ENCODE measurements around the gene IQGAP2.
"Not testable (repeated sequence)": the region's sequence is repeated elsewhere in the genome, so short reads cannot be mapped to it uniquely, and the experiment has no call there.

Gene IQGAP2, protein sequence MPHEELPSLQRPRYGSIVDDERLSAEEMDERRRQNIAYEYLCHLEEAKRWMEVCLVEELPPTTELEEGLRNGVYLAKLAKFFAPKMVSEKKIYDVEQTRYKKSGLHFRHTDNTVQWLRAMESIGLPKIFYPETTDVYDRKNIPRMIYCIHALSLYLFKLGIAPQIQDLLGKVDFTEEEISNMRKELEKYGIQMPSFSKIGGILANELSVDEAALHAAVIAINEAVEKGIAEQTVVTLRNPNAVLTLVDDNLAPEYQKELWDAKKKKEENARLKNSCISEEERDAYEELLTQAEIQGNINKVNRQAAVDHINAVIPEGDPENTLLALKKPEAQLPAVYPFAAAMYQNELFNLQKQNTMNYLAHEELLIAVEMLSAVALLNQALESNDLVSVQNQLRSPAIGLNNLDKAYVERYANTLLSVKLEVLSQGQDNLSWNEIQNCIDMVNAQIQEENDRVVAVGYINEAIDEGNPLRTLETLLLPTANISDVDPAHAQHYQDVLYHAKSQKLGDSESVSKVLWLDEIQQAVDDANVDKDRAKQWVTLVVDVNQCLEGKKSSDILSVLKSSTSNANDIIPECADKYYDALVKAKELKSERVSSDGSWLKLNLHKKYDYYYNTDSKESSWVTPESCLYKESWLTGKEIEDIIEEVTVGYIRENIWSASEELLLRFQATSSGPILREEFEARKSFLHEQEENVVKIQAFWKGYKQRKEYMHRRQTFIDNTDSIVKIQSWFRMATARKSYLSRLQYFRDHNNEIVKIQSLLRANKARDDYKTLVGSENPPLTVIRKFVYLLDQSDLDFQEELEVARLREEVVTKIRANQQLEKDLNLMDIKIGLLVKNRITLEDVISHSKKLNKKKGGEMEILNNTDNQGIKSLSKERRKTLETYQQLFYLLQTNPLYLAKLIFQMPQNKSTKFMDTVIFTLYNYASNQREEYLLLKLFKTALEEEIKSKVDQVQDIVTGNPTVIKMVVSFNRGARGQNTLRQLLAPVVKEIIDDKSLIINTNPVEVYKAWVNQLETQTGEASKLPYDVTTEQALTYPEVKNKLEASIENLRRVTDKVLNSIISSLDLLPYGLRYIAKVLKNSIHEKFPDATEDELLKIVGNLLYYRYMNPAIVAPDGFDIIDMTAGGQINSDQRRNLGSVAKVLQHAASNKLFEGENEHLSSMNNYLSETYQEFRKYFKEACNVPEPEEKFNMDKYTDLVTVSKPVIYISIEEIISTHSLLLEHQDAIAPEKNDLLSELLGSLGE (N-terminal part only)

DNA sequence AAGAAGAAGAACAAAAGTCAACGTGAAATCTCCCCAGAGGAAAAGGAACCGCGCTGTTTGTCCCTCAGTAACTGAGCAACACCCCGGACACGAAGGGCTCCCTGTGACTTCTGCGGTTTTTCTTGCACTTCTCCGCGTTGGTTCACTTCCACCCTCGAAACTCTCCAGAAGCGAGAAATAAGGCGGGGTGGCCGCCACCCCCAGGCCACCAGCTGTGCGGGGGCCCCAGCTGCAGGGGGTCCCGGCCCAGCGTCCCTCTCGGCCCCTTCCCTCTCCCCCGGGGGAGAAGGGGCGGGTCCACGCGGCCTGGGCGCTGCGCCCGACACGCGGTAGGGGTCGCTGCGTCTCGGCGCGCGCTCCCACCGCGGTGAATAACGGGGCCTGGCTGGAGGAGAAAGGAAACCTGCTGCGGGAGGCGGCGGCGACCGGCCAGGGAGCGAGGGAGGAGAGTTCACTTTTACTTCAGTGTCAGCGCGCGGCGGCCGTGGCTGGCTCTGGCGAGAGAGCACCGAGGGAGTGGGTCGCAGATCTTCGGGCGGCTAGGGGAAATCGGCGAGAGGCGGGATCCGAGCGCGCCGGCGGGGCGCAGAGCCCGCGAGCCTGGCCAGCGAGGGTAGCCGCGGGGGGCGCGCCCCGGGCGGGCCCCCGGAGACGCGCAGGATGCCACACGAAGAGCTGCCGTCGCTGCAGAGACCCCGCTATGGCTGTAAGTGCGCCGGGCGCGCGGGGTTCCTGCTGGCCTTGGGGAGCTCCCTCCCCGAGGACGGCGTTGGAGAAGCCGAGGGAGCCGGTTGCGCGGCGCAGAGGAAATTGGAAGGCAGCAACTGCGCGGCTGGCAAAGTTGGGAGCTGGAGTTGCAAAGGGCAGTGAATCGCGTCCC is at the start of gene IQGAP2:
IQGAP2 (plus strand) TSS at position 400 of the 880 bp plus-strand sequence; CDS start at position 661, 261 bp downstream.
- peak; percentile 44 to 75 (median 71) for DNase-seq (ENCODE audit: low read depth in 3 of 3)

GRCh38 chr5:76356887-76357286 is 46.2 kb upstream of the IQGAP2 start:
- no peak for DNase-seq (ENCODE audit: low read depth in 3 of 3)

GRCh38 chr5:76363352-76364225 is 39.5 kb upstream of the IQGAP2 start:
- DNase-seq (ENCODE audit: low read depth in 3 of 3) = no peak

DNA sequence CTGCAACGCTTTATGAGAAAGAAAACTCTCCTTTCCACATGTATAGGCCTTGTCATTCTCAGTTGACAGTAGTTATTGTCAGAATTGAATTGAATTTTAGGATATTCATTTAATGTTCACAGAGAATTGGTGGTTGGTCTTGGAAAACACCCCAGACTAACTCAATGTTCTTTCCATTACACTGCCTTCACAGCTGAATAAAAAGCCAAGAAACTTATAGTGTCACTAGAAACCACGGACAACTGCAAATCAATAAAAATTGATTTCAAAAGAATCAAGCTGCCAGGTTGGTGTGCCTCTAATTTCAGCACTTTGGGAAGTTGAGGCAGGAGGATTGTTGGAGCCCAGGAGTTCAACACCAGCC is 38.9 kb upstream of the IQGAP2 start:
- no peak for DNase-seq (ENCODE audit: low read depth in 3 of 3)

DNA sequence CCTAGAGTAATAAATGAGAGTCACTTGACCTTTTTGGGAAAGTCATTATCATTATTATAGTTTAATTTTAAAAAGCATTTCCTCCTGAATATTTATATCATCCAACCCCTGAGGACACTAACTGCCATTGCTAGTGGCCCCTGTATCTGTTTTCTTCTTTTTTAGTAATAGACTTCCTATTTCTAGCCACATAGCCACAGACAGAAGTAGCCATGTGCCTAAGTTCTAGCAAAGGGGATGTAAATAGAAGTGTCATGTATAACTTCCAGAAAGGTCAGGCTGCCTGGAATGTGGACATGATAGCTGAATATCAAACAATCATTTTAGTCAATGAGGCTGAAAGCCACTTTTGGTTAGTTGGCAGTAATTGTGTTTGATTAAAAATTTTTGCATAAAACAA is 37.5 kb upstream of the IQGAP2 start:
- DNase-seq (ENCODE audit: low read depth in 3 of 3) = no peak

DNA sequence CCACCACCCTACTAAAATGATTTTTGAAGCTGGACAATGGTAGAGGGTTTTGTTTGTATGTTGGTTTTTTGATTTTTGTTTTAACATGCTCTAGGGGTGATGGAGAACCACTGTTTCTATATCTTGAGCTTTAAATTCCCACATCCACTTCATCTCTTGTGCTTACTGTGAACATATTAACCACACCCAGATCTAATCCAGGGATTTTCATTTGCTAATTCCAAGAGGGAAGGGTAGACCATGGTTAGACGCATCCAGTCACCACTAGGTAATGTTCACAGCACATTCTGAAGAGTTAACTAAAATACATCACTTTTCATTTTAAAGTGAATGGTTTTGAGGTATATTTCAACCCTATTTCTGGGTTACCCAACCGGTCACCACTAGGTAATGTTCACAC is 36.5 kb upstream of the IQGAP2 start:
- no peak for DNase-seq (ENCODE audit: low read depth in 3 of 3)

DNA sequence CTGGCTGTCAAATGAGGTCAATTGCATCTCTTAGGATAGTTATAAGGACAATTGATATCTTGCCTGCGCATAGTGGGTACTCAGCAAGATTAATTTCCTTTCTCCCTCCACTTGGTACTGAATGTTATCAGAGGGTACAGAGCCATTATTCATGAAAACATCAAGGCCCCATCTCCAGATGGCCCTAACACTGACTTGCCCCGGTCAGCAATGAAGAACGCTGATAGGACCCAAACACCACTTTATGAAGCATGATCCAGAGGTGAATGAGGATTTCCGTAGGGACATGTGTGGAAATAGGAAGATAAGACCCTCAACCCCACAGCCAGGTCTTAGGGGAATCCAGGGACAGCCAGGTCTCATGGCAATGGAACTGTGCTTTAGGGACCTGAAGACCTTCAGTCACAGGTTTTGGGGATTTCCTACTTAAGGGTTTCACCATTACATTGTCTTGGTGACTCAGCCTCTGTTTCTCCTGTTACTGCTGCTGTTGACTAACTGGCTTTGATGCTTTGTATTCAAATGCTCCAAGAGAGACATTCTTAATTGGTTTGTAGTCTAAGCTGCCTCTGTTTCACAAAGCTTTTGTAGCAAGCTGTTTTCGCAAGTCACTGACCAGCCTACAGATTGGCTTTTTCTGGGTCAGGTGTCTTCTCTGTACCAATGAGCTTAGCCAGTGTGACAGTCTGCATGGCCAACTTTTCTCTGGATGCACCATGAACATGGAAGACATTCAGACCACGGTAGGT is 35.3 kb upstream of the IQGAP2 start:
- peak in 2 of 3 experiments; percentile 11 to 12 for DNase-seq (ENCODE audit: low read depth in 3 of 3)

DNA sequence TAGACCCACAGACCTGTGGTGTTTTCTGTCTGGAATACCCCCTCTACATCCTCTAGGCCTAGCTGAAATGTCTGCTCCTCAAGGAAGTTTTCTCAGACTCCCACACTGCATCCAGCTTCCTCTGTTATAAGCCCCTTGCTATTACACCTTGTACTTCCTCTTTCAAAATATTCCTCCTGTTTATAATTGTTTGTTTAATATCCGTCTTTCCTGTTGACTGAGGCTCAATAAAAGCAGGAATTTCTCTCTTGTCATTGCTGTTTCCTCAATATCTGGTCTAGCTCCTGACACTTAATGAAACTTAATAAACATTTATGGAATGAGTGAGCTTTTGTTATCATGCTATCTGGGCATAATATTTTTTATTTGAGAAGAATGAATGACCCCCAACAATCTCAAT is 34.1 kb upstream of the IQGAP2 start:
- DNase-seq (ENCODE audit: low read depth in 3 of 3) = no peak

- not testable (repeated sequence) for DNase-seq (ENCODE audit: low read depth in 3 of 3)
Measured at GRCh38 chr5:76369668-76370067, 33.4 kb upstream of the IQGAP2 start.

GRCh38 chr5:76371960-76372322 is 31.1 kb upstream of the IQGAP2 start:
- DNase-seq (ENCODE audit: low read depth in 3 of 3) = no peak

- DNase-seq (ENCODE audit: low read depth in 3 of 3) = no peak
Measured at GRCh38 chr5:76372323-76373054, 30.6 kb upstream of the IQGAP2 start.

- no peak for DNase-seq (ENCODE audit: low read depth in 3 of 3)
Measured at GRCh38 chr5:76376148-76376865, 26.8 kb upstream of the IQGAP2 start.

DNA sequence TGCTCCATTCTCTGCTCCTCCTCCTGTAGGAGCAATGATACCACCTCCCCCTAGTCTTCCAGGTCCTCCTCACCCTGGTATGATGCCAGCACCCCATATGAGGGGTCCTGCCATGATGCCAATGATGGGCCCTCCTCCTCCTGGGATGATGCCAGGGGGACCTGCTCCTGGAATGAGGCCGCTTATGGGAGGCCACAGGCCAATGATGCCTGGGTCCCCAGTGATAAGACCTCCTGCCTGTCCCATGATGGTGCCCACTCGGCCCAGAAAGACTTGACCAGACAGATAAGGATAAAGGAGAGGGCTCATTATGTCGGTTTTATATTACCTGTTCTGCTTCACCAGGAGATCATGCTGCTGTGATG is 26.2 kb upstream of the IQGAP2 start:
- DNase-seq (ENCODE audit: low read depth in 3 of 3) = no peak

DNA sequence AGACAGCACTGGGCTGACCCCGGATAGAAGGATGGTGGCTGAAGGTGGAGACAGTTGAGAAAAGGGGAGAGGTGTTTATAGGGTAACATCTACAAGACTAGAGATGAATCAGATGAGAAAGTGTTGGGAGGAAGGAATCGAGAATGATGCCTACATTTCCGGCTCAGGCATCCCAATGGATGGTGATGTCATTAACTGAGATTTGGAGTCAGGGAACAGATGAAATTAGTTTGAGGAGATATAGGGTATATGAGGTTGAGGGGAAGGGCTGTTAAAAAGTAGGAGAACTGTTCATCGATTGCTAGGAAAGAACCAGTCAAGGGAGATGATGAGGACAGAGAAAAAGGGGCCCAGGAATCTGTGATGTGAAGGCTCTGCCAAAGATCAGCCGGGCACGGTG is 24.7 kb upstream of the IQGAP2 start:
- DNase-seq (ENCODE audit: low read depth in 3 of 3) = no peak

GRCh38 chr5:76379316-76379715 is 23.8 kb upstream of the IQGAP2 start:
- no peak for DNase-seq (ENCODE audit: low read depth in 3 of 3)

DNA sequence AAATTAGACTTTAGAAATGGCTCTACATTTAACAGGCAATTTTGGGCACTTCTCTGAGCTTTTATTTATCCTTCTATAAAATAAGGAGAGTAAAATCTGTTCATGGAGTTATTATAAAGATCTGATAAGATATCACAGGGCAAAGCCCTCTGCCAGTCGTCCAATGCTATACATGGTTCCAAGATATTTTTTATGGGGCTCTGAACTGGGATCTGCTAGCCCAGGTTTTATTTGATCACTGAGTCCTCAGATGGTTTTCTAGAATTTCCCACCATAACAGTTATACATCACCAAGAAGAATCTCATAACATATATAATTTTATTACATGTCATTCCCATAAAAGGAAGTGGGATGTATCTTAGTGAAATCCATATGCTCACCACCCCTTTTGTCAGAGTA is 23.2 kb upstream of the IQGAP2 start:
- DNase-seq (ENCODE audit: low read depth in 3 of 3) = no peak

- no peak for DNase-seq (ENCODE audit: low read depth in 3 of 3)
Measured at GRCh38 chr5:76380346-76381066, 22.6 kb upstream of the IQGAP2 start.

Measured in stimulated activated CD4-positive, alpha-beta T cell treated with anti-CD3 and anti-CD28 coated beads, TNF-alpha, amount 100 ng/mL, for 24 hours (primary cell).